Femur (tissue), 1 donor: ENCODE data around the gene ARL4A.
"Not testable (repeated sequence)": the region's sequence is repeated elsewhere in the genome, so short reads cannot be mapped to it uniquely, and the experiment has no call there.

Experiments used
- DNase-seq: peaks from one replicate; pipeline ENCODE4 v3.0.0-alpha.2; 2017

The ARL4A gene

GRCh38 chr7:12686891-12687717 lies at the start of gene ARL4A:
ARL4A (plus strand) TSS chr7:12687633; CDS start chr7:12688255, 622 bp downstream.
- DNase-seq, result peak; percentile 99

GRCh38 chr7:12637819-12638592 lies 49.4 kb upstream of the ARL4A start:
- DNase-seq, result peak; percentile 30

- DNase-seq, result no peak
Measured at GRCh38 chr7:12638851-12639456, 48.5 kb upstream of the ARL4A start.

GRCh38 chr7:12640299-12641096 lies 46.9 kb upstream of the ARL4A start:
- no peak for DNase-seq

- no peak for DNase-seq
Measured at GRCh38 chr7:12641196-12641595, 46.2 kb upstream of the ARL4A start.

GRCh38 chr7:12642508-12642907 lies 44.9 kb upstream of the ARL4A start:
- no peak for DNase-seq

- no peak for DNase-seq
Measured at GRCh38 chr7:12643001-12643643, 44.3 kb upstream of the ARL4A start.

- no peak for DNase-seq
Measured at GRCh38 chr7:12643644-12644043, 43.8 kb upstream of the ARL4A start.

- DNase-seq, result not testable (repeated sequence)
Measured at GRCh38 chr7:12645212-12645611, 42.2 kb upstream of the ARL4A start.

GRCh38 chr7:12646139-12646538 lies 41.3 kb upstream of the ARL4A start:
- no peak for DNase-seq

GRCh38 chr7:12647364-12648219 lies 39.8 kb upstream of the ARL4A start:
- DNase-seq, result no peak

- no peak for DNase-seq
Measured at GRCh38 chr7:12648704-12649261, 38.6 kb upstream of the ARL4A start.

- no peak for DNase-seq
Measured at GRCh38 chr7:12649348-12649747, 38.1 kb upstream of the ARL4A start.

GRCh38 chr7:12650080-12650479 lies 37.4 kb upstream of the ARL4A start:
- no peak for DNase-seq

GRCh38 chr7:12653110-12653509 lies 34.3 kb upstream of the ARL4A start:
- no peak for DNase-seq

- no peak for DNase-seq
Measured at GRCh38 chr7:12653518-12653917, 33.9 kb upstream of the ARL4A start.

GRCh38 chr7:12655161-12655560 lies 32.3 kb upstream of the ARL4A start:
- no peak for DNase-seq

- DNase-seq, result not testable (repeated sequence)
Measured at GRCh38 chr7:12660423-12660822, 27.0 kb upstream of the ARL4A start.

GRCh38 chr7:12660986-12661385 lies 26.4 kb upstream of the ARL4A start:
- DNase-seq, result not testable (repeated sequence)

GRCh38 chr7:12661581-12661980 lies 25.9 kb upstream of the ARL4A start:
- no peak for DNase-seq
